NT2/D1 (cell line): Measurements from ENCODE around the gene CPN1.

Source experiments
- SUZ12 ChIP-seq: IDR thresholded peaks from 2 replicates; pipeline ENCODE4 v1.6.1; 2011; ENCODE audit not compliant: insufficient read length, insufficient read depth; ENCODE audit errors: extremely low read depth
- ZNF274 ChIP-seq: IDR thresholded peaks from 2 replicates; pipeline ENCODE4 v1.6.1; 2011; ENCODE audit warnings: mild to moderate bottlenecking, low read depth, low read length

DNA sequence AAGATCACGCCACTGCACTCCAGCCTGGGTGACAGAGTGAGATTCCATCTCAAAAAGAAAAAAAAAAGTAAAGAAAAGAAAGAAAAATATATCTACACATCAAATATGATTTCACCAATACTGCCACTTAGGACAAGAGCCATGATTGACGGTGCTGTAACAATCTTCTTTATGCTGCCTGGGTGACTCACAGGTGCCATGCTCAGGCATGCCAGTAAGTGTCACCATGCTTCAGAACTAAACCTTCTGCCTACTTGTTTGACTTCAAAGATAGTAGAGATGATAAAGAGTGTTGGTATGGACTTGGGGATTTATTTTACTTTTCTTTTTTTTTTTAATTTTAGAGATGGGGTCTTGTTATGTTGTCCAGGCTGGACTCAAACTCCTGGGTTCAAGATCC lies 38.3 kb downstream of the CPN1 start:
- TF ChIP-seq SUZ12: no peak
- TF ChIP-seq ZNF274: no peak
